ENCODE results near the gene ADCY3.

DNA sequence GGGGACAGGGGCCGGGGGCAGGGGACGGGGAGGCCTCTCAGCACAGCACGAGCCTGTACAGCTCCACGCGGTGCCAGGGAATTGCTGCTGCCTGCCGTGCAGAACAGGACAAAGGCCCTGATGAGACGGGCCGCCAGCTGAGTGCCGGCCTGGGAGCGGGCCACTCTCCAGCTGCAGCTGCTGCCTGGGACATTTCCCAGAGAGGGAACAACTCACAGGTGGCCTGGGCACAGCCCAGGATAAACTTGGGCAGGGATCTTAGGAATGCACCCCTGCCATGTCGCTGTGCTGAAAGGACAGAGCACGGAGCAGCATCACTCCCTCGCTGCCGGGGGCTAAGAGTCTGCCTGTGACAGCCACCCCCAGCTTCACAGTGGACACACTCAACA is 88.0 kb downstream of the ADCY3 start:
- TF ChIP-seq, protein P1, sequence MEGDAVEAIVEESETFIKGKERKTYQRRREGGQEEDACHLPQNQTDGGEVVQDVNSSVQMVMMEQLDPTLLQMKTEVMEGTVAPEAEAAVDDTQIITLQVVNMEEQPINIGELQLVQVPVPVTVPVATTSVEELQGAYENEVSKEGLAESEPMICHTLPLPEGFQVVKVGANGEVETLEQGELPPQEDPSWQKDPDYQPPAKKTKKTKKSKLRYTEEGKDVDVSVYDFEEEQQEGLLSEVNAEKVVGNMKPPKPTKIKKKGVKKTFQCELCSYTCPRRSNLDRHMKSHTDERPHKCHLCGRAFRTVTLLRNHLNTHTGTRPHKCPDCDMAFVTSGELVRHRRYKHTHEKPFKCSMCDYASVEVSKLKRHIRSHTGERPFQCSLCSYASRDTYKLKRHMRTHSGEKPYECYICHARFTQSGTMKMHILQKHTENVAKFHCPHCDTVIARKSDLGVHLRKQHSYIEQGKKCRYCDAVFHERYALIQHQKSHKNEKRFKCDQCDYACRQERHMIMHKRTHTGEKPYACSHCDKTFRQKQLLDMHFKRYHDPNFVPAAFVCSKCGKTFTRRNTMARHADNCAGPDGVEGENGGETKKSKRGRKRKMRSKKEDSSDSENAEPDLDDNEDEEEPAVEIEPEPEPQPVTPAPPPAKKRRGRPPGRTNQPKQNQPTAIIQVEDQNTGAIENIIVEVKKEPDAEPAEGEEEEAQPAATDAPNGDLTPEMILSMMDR (IDR thresholded peaks at IDR 0.05) = no peak
- no peak for TF ChIP-seq POLR2A (IDR thresholded peaks at IDR 0.05)

Measured in adrenal gland (tissue), 5 donors.